GM21528 (cell line): ENCODE measurements around the gene TKFC.

Experiments
- ATAC-seq: cut with Tn5 transposase; IDR thresholded peaks from one replicate; pipeline ENCODE4 v1.9.1; 2021; ENCODE audit warnings: mild to moderate bottlenecking, moderate library complexity; ENCODE audit not compliant: unreplicated experiment, low FRiP score

TKFC gene

GRCh38 chr11:61332797-61333549 lies at the start of gene TKFC, which contains the start of gene DDB1:
Gene TKFC, plus strand, starts transcription at chr11:61333228. Its CDS starts 1,501 bp downstream, at chr11:61334729.
Gene DDB1, minus strand, starts transcription at chr11:61333105. Its CDS starts 137 bp downstream, at chr11:61332968.
- peak; percentile 89 for ATAC-seq

- no peak for ATAC-seq
Measured at GRCh38 chr11:61283613-61284012, 49.4 kb upstream of the TKFC start.

- no peak for ATAC-seq
Measured at GRCh38 chr11:61287338-61287977, 45.6 kb upstream of the TKFC start.

- ATAC-seq, result no peak
Measured at GRCh38 chr11:61290905-61291690, 41.9 kb upstream of the TKFC start.

GRCh38 chr11:61292356-61292755 lies 40.7 kb upstream of the TKFC start:
- ATAC-seq, result no peak

- ATAC-seq, result peak; percentile 38
Measured at GRCh38 chr11:61293867-61294716, 38.9 kb upstream of the TKFC start.

- peak; percentile 71 for ATAC-seq
Measured at GRCh38 chr11:61294717-61295595, 38.1 kb upstream of the TKFC start, which contains the start of gene VWCE. Gene VWCE, minus strand, starts transcription at chr11:61295316. Its CDS starts 279 bp downstream, at chr11:61295037.

GRCh38 chr11:61295596-61295926 lies 37.5 kb upstream of the TKFC start:
- no peak for ATAC-seq

- no peak for ATAC-seq
Measured at GRCh38 chr11:61297341-61297740, 35.7 kb upstream of the TKFC start.

GRCh38 chr11:61297746-61298145 lies 35.3 kb upstream of the TKFC start:
- ATAC-seq, result no peak

GRCh38 chr11:61298663-61299244 lies 34.3 kb upstream of the TKFC start:
- no peak for ATAC-seq

GRCh38 chr11:61302550-61302949 lies 30.5 kb upstream of the TKFC start:
- no peak for ATAC-seq

GRCh38 chr11:61303725-61304124 lies 29.3 kb upstream of the TKFC start:
- ATAC-seq, result no peak

GRCh38 chr11:61305417-61305816 lies 27.6 kb upstream of the TKFC start:
- ATAC-seq, result no peak

- ATAC-seq, result no peak
Measured at GRCh38 chr11:61306221-61306620, 26.8 kb upstream of the TKFC start.

- no peak for ATAC-seq
Measured at GRCh38 chr11:61307354-61307753, 25.7 kb upstream of the TKFC start.

GRCh38 chr11:61309141-61309540 lies 23.9 kb upstream of the TKFC start:
- no peak for ATAC-seq

- ATAC-seq, result no peak
Measured at GRCh38 chr11:61309739-61310138, 23.3 kb upstream of the TKFC start.

GRCh38 chr11:61310749-61311148 lies 22.3 kb upstream of the TKFC start:
- ATAC-seq, result no peak
